Retina (tissue), 1 donor: ENCODE data around the gene SLC38A5.

Experiments used
- DNase-seq: peaks from one replicate; pipeline ENCODE4 v3.0.0-alpha.2; 2016

SLC38A5 gene

GRCh38 chrX:48490661-48491060, 20.6 kb upstream of the SLC38A5 start:
- no peak for DNase-seq

- DNase-seq = no peak
Observed at GRCh38 chrX:48489892-48490291, 19.8 kb upstream of the SLC38A5 start.

GRCh38 chrX:48489296-48489695, 19.2 kb upstream of the SLC38A5 start:
- no peak for DNase-seq

- no peak for DNase-seq
Observed at GRCh38 chrX:48488034-48488433, 18.0 kb upstream of the SLC38A5 start.

- DNase-seq = no peak
Observed at GRCh38 chrX:48487362-48487798, 17.3 kb upstream of the SLC38A5 start.

GRCh38 chrX:48482526-48482925, 12.5 kb upstream of the SLC38A5 start:
- DNase-seq = no peak

- no peak for DNase-seq
Observed at GRCh38 chrX:48480583-48480982, 10.5 kb upstream of the SLC38A5 start.

- no peak for DNase-seq
Observed at GRCh38 chrX:48480142-48480541, 10.1 kb upstream of the SLC38A5 start.

GRCh38 chrX:48478806-48479205, 8.7 kb upstream of the SLC38A5 start:
- DNase-seq = no peak

GRCh38 chrX:48477960-48478755, 8.1 kb upstream of the SLC38A5 start:
- no peak for DNase-seq

- no peak for DNase-seq
Observed at GRCh38 chrX:48476919-48477318, 6.9 kb upstream of the SLC38A5 start.

GRCh38 chrX:48475774-48476577, 5.9 kb upstream of the SLC38A5 start, which contains the start of gene FTSJ1:
FTSJ1 (plus strand) TSS chrX:48476199; CDS start chrX:48478048, 1,849 bp downstream.
- peak; percentile 90 for DNase-seq

- DNase-seq = no peak
Observed at GRCh38 chrX:48475296-48475695, 5.2 kb upstream of the SLC38A5 start.

GRCh38 chrX:48474581-48474980, 4.5 kb upstream of the SLC38A5 start:
- no peak for DNase-seq

GRCh38 chrX:48474127-48474526, 4.1 kb upstream of the SLC38A5 start:
- DNase-seq = no peak

- DNase-seq = no peak
Observed at GRCh38 chrX:48473704-48473990, 3.6 kb upstream of the SLC38A5 start.

GRCh38 chrX:48472851-48473703, 3.0 kb upstream of the SLC38A5 start:
- DNase-seq = no peak

GRCh38 chrX:48472225-48472624, 2.2 kb upstream of the SLC38A5 start:
- DNase-seq = no peak

- no peak for DNase-seq
Observed at GRCh38 chrX:48471504-48471903, 1.4 kb upstream of the SLC38A5 start.

- no peak for DNase-seq
Observed at GRCh38 chrX:48470833-48471118, 716 bp upstream of the SLC38A5 start.

- no peak for DNase-seq
Observed at GRCh38 chrX:48468693-48469691, 1.1 kb downstream of the SLC38A5 start.

- DNase-seq = no peak
Observed at GRCh38 chrX:48468247-48468671, 1.8 kb downstream of the SLC38A5 start.
